ENCODE measurements around the gene COL26A1.

DNA sequence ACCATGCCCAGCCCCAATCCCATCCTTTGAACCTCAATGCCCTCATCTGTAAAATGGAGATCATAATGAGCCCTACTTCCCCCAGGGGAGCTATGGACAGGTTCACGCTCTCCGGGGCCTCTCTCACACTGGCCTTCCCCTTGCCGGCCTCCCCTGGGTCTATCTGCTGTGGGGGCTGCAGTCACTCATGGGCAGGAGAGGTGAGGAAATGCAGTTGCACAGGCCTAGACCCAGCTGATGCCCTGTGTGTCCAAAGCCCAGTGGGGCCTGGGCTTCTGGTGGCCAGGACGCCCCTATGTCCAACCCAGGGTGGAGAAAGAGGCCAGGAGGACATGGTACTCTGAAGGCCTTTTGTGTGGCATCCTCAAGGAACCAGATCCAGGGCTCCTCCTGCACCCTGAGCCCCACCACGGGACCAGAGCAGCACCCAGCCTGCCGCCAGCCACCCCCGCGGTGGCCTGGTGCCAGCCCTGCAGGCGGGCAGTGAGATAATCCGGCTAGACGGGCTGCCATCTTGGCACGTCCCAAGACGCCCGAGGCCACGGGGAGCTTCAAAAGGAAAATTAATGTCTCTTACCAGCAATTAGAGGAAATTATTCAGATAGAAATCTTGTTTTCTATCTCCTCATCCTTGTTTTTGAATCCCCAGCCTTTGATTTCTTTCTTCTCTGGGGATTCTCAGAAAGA is 227.4 kb downstream of the COL26A1 start:
- TF ChIP-seq, protein P1, sequence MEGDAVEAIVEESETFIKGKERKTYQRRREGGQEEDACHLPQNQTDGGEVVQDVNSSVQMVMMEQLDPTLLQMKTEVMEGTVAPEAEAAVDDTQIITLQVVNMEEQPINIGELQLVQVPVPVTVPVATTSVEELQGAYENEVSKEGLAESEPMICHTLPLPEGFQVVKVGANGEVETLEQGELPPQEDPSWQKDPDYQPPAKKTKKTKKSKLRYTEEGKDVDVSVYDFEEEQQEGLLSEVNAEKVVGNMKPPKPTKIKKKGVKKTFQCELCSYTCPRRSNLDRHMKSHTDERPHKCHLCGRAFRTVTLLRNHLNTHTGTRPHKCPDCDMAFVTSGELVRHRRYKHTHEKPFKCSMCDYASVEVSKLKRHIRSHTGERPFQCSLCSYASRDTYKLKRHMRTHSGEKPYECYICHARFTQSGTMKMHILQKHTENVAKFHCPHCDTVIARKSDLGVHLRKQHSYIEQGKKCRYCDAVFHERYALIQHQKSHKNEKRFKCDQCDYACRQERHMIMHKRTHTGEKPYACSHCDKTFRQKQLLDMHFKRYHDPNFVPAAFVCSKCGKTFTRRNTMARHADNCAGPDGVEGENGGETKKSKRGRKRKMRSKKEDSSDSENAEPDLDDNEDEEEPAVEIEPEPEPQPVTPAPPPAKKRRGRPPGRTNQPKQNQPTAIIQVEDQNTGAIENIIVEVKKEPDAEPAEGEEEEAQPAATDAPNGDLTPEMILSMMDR (IDR thresholded peaks at IDR 0.05): no peak
- no peak for TF ChIP-seq POLR2A (IDR thresholded peaks at IDR 0.05)
- TF ChIP-seq EP300 (IDR thresholded peaks at IDR 0.05): no peak
